ENCODE measurements around the gene TNFSF13.
"Not testable (repeated sequence)": the region's sequence is repeated elsewhere in the genome, so short reads cannot be mapped to it uniquely, and the experiment has no call there.

The TNFSF13 gene

GRCh38 chr17:7592422-7593021 lies 34.0 kb downstream of the TNFSF13 start:
- no peak for DNase-seq

- DNase-seq, result no peak
Measured at GRCh38 chr17:7593296-7593695, 34.7 kb downstream of the TNFSF13 start.

GRCh38 chr17:7597561-7597960 lies 39.0 kb downstream of the TNFSF13 start:
- DNase-seq, result not testable (repeated sequence)

- DNase-seq, result no peak
Measured at GRCh38 chr17:7606280-7606679, 47.7 kb downstream of the TNFSF13 start.

GRCh38 chr17:7610641-7611040 lies 52.1 kb downstream of the TNFSF13 start:
- no peak for DNase-seq
